BE2C (cell line): ENCODE data around the gene PSMB11.

Experiments used
- DNase-seq: peaks from one replicate; pipeline ENCODE4 v3.0.0-alpha.2; 2020
- H3K27me3 ChIP-seq: fragments of 250-450 bp; sonication (Bioruptor Pico); 2 replicates; pipeline ENCODE4 v1.5.1; 2020; ENCODE audit warnings: mild to moderate bottlenecking
- H3K36me3 ChIP-seq: fragments of 250-450 bp; sonication (Bioruptor Pico); 2 replicates; pipeline ENCODE4 v1.5.1; 2020; ENCODE audit warnings: mild to moderate bottlenecking
- H3K4me1 ChIP-seq: fragments of 250-450 bp; sonication (Bioruptor Pico); 2 replicates; pipeline ENCODE4 v1.5.1; 2020
- H3K4me3 ChIP-seq: 2 replicates; pipeline ENCODE4 v1.5.1; 2011; ENCODE audit warnings: low read depth, low read length
- H3K9me3 ChIP-seq: fragments of 250-450 bp; sonication (Bioruptor Pico); 2 replicates; pipeline ENCODE4 v1.5.1; 2020
- TF ChIP-seq, protein P1 (sequence below): IDR thresholded peaks from 2 replicates; pipeline ENCODE4 v1.5.1; 2012; ENCODE audit warnings: mild to moderate bottlenecking, low read depth, low read length

The PSMB11 gene

DNA sequence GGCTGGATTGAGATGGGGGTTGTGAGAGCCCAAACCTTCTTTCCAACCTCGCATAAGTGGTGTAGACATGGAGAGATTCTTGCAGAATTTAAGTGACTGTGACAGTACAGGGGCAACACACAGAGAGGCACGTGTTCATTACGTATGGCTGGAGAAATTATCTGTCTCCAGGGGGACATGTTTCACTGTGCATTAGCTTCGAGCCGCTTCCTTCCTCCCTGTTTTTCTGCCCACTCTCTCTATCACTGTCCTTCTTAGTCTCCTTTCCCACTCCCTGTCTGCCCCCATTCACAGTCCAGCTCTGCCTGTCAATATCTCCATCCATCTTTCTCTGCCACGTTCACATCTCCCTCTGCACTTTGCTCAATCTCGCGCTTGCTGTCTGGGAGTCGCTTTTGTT lies 20.6 kb upstream of the PSMB11 start:
- no peaks in the 10 kb centered on the region for H3K27me3 ChIP-seq
- H3K36me3 ChIP-seq = peaks cover 21% of the 10 kb centered on the region
- H3K9me3 ChIP-seq = no peaks in the 10 kb centered on the region
- no peak overlapping the region for H3K4me3 ChIP-seq
- H3K4me1 ChIP-seq = peaks cover 22% of the 10 kb centered on the region
- TF ChIP-seq, protein P1, sequence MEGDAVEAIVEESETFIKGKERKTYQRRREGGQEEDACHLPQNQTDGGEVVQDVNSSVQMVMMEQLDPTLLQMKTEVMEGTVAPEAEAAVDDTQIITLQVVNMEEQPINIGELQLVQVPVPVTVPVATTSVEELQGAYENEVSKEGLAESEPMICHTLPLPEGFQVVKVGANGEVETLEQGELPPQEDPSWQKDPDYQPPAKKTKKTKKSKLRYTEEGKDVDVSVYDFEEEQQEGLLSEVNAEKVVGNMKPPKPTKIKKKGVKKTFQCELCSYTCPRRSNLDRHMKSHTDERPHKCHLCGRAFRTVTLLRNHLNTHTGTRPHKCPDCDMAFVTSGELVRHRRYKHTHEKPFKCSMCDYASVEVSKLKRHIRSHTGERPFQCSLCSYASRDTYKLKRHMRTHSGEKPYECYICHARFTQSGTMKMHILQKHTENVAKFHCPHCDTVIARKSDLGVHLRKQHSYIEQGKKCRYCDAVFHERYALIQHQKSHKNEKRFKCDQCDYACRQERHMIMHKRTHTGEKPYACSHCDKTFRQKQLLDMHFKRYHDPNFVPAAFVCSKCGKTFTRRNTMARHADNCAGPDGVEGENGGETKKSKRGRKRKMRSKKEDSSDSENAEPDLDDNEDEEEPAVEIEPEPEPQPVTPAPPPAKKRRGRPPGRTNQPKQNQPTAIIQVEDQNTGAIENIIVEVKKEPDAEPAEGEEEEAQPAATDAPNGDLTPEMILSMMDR = no peak
- no peak for DNase-seq

DNA sequence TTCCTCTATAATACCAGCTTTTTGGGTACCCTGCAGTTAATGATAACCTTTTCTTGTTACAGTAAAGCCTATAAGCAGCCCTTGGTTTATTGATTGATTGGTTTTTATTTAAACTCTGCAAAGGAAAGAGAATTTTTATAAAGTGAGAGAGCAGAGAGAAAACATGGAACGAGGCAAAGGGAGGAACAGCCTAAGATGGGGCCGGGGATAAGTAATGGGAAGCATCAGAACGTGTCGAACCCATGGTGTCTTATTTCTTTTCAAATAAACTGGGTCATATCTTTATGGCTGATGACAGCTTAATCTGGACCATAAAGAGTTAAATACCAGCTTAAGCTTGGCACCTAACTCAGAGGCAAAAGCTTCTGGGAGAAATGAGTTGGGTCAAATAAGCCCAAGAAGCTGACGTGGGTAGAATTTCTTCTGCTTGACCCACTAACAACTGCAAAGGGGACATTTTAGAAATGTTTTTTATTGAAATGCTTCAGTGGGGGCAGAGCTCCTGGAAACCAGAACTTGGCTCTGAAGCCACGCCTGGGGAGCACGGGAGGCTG lies 20.0 kb upstream of the PSMB11 start:
- H3K9me3 ChIP-seq = no peaks in the 10 kb centered on the region
- H3K4me1 ChIP-seq = peaks cover 22% of the 10 kb centered on the region
- DNase-seq = no peak
- TF ChIP-seq, protein P1 = no peak
- H3K27me3 ChIP-seq = no peaks in the 10 kb centered on the region
- H3K36me3 ChIP-seq = peaks cover 24% of the 10 kb centered on the region
- H3K4me3 ChIP-seq = no peak overlapping the region

DNA sequence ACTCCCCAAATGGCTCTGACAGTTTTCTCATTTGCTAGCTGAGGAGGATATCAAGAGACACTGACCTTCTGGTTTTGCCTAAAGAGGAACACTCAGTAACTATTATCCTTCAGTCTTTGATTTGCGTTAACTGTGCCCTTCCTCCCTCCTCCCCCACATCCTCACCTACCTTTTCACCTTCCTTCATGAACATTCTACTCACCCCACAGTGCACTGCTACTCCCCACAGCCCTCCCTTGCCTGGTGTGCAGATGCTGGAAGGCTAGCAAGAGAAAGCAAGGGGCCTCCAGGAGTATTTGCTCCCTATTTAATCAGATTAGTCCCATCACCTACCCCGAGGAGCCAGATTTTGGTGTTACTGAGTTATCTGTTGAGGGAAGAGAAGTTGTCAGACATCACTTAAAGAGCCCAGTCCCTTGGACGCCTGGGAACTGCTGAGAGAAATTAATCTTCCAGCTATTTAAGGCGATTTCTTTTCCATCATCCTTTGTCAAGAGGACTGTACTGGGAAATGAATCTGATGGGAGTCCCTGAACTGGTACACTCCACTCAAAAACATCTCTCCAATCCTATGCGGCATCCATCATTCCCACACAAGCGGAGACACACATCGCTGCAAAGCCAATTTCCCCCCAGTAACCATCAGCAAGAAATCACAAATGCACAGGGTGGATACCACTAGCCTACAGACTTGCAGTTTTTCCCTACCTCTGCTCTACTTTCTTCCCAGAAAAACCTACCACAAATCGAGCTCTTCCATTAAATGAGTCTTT lies 18.8 kb upstream of the PSMB11 start:
- no peak for DNase-seq
- Histone ChIP-seq H3K36me3 (peaks cover 31% of the 10 kb centered on the region), H3K27me3 (no peaks in the 10 kb centered on the region), H3K4me1 (peaks cover 22% of the 10 kb centered on the region), H3K4me3 (no peak overlapping the region), H3K9me3 (no peaks in the 10 kb centered on the region)
- TF ChIP-seq, protein P1 = no peak

- H3K9me3 ChIP-seq = no peaks in the 10 kb centered on the region
- TF ChIP-seq, protein P1 = no peak
- no peaks in the 10 kb centered on the region for H3K27me3 ChIP-seq
- H3K4me3 ChIP-seq = no peak overlapping the region
- H3K36me3 ChIP-seq = peaks cover 37% of the 10 kb centered on the region
- no peak for DNase-seq
- peaks cover 22% of the 10 kb centered on the region for H3K4me1 ChIP-seq
Measured at GRCh38 chr14:23023795-23024152, 18.2 kb upstream of the PSMB11 start.

GRCh38 chr14:23024612-23025075 lies 17.4 kb upstream of the PSMB11 start:
- H3K36me3 ChIP-seq = peaks cover 45% of the 10 kb centered on the region
- no peaks in the 10 kb centered on the region for H3K27me3 ChIP-seq
- H3K4me3 ChIP-seq = no peak overlapping the region
- no peak for DNase-seq
- peaks cover 22% of the 10 kb centered on the region for H3K4me1 ChIP-seq
- TF ChIP-seq, protein P1 = no peak
- no peaks in the 10 kb centered on the region for H3K9me3 ChIP-seq

DNA sequence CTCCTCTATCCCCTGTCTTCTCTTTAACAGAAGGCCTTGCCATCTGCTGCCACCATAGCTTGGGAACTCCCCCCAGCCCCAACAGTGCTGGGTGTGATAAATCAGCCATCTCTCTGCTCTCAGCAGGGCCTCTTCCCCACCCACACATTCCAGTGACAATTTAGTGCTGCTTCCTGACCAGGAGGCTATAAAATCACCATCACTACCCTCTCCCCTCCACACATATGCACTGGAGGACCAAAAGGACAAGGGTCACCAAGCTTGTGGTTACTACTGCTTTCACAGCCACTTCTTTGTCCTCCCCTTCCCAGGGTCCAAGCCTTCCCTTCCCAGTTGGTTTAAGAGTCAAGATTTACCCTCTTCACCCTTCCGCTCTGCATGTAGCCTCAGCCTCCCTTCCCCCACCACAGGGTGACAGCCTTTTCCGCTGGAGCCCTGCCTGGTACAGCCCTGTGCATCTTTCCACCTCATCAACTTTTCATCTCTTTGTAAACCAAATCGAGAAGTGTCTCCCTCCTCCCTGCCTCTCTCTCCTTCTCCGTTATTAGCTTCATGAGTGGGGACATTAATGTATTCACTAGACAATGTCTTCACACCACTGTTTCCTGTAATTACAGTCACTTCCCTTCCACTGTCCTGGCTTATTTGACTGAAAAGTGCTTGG lies 16.7 kb upstream of the PSMB11 start:
- no peak for DNase-seq
- TF ChIP-seq, protein P1 = no peak
- Histone ChIP-seq H3K4me1 (peaks cover 22% of the 10 kb centered on the region), H3K9me3 (no peaks in the 10 kb centered on the region), H3K4me3 (no peak overlapping the region), H3K27me3 (no peaks in the 10 kb centered on the region), H3K36me3 (peaks cover 52% of the 10 kb centered on the region)
